Measurements from ENCODE around the gene DNASE1L1.
"Not testable (repeated sequence)": the region's sequence is repeated elsewhere in the genome, so short reads cannot be mapped to it uniquely, and the experiment has no call there.

DNASE1L1 gene

GRCh38 chrX:154396973-154397887, 11.8 kb downstream of the DNASE1L1 start:
- DNase-seq (peak in 2 of 3 experiments; percentile 37 to 39), ATAC-seq (replicated peaks) (peak; percentile 39)
- Mint-ChIP-seq H3K36me3 (ENCODE audit: insufficient read depth) (peaks cover 46% of the 10 kb centered on the region), H3K4me3 (peak overlapping the region; percentile 98 to 99), H3K4me1 (ENCODE audit: low read depth in 2 of 2) (peaks cover 12 to 20% of the 10 kb centered on the region in 2 donors), H3K9me3 (no peaks in the 10 kb centered on the region), H3K27ac (peak overlapping the region; percentile 99), H3K27me3 (no peaks in the 10 kb centered on the region)

- not testable (repeated sequence) for H3K9me3 Mint-ChIP-seq; ATAC-seq (replicated peaks); H3K27me3 Mint-ChIP-seq; H3K27ac Mint-ChIP-seq; DNase-seq
- H3K4me3 Mint-ChIP-seq = peak overlapping the region in 1 of 2 donors; percentile 99
- peaks cover 12 to 20% of the 10 kb centered on the region in 2 donors for H3K4me1 Mint-ChIP-seq (ENCODE audit: low read depth in 2 of 2)
- peaks cover 38% of the 10 kb centered on the region for H3K36me3 Mint-ChIP-seq (ENCODE audit: insufficient read depth)
These were observed 12.7 kb downstream of the DNASE1L1 start for GRCh38 chrX:154396363-154396762.

- DNase-seq; H3K9me3 Mint-ChIP-seq; H3K4me3 Mint-ChIP-seq; H3K27ac Mint-ChIP-seq; H3K36me3 Mint-ChIP-seq (ENCODE audit: insufficient read depth); H3K4me1 Mint-ChIP-seq (ENCODE audit: low read depth in 2 of 2); H3K27me3 Mint-ChIP-seq: not testable (repeated sequence)
- peak; percentile 59 for ATAC-seq (replicated peaks)
These were observed 19.0 kb downstream of the DNASE1L1 start for GRCh38 chrX:154389812-154390747.

DNA sequence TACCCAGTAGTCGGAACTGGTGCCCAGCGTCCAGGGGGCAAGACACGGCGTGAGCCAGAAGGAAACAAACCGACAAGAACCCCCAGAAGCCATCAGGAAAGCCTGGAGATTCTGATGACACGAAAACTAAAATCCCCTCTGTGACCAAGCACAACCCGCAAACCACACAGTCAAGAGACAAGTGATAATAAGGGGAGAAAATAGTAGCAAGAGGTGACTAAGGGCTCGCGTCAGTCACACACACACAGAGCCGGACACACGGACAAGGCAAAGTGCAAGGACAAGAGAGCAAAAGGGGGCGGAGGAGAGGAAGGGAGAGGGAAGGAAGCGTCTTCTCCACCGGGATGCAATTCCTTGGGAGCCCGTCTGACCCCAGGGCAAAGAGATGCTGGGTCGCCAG, 20.4 kb downstream of the DNASE1L1 start:
- not testable (repeated sequence) for H3K27ac Mint-ChIP-seq; DNase-seq; H3K4me3 Mint-ChIP-seq; H3K36me3 Mint-ChIP-seq (ENCODE audit: insufficient read depth); H3K4me1 Mint-ChIP-seq (ENCODE audit: low read depth in 2 of 2); H3K27me3 Mint-ChIP-seq; H3K9me3 Mint-ChIP-seq
- ATAC-seq (replicated peaks) = peak; percentile 19

DNA sequence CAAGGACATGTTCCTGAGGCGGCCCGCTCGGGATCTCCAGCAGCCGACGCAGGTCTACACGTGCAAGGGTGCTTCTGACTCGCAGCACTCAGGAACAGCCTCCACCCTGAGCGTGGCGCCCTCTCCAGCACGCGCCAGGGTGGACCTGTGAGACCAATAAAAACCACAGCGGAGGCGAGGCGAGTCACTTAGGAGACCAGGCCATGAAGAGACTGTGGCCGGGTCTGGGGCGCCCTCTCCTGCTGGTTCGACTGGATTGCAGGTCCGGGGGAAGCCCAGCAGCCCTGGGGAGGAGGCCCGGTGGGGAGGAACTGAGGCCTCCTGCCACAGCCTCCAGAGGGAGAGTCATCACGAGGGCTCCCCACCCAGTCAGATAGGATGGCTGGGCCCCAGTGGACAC, 21.0 kb downstream of the DNASE1L1 start:
- not testable (repeated sequence) for H3K4me3 Mint-ChIP-seq; H3K27ac Mint-ChIP-seq; H3K36me3 Mint-ChIP-seq (ENCODE audit: insufficient read depth); H3K27me3 Mint-ChIP-seq; DNase-seq; H3K9me3 Mint-ChIP-seq; H3K4me1 Mint-ChIP-seq (ENCODE audit: low read depth in 2 of 2)
- ATAC-seq (replicated peaks) = peak; percentile 43

DNA sequence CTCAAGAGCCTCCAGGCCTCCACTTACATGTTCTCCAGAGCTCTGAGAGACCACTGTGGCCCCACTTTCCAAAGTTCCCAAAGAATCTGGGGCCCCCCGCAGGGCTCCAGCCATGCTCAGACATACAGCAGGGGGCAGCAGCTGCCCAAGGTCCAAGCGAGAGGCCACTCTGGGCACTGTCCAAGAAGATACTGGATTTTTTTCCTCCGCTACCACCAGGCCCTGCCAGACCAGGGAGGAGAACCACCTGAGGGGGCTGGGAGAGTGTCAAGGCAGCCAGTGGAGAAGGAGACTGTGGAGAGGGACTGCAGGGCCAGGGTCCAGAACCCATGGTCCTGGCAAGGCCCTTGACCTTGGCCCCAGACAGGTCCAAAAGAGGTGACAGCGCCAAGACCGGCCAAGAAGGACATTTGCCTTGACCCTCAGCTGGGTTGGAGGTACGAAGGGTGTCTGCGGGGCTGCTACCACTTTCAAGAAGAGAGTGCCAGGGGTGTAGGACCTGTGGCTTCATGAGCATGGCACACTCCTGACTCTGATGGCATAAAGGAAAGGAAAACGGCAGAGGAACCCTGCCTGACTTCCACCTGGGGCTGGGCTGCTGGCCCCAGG, 24.7 kb downstream of the DNASE1L1 start:
- Mint-ChIP-seq H3K36me3 (ENCODE audit: insufficient read depth) (peaks cover 33% of the 10 kb centered on the region), H3K27me3 (no peaks in the 10 kb centered on the region), H3K4me3 (no peak overlapping the region), H3K9me3 (no peaks in the 10 kb centered on the region), H3K27ac (peak overlapping the region; percentile 25 to 44), H3K4me1 (ENCODE audit: low read depth in 2 of 2) (peaks cover 9 to 12% of the 10 kb centered on the region in 2 donors)
- DNase-seq = no peak
- no peak for ATAC-seq (replicated peaks)

DNA sequence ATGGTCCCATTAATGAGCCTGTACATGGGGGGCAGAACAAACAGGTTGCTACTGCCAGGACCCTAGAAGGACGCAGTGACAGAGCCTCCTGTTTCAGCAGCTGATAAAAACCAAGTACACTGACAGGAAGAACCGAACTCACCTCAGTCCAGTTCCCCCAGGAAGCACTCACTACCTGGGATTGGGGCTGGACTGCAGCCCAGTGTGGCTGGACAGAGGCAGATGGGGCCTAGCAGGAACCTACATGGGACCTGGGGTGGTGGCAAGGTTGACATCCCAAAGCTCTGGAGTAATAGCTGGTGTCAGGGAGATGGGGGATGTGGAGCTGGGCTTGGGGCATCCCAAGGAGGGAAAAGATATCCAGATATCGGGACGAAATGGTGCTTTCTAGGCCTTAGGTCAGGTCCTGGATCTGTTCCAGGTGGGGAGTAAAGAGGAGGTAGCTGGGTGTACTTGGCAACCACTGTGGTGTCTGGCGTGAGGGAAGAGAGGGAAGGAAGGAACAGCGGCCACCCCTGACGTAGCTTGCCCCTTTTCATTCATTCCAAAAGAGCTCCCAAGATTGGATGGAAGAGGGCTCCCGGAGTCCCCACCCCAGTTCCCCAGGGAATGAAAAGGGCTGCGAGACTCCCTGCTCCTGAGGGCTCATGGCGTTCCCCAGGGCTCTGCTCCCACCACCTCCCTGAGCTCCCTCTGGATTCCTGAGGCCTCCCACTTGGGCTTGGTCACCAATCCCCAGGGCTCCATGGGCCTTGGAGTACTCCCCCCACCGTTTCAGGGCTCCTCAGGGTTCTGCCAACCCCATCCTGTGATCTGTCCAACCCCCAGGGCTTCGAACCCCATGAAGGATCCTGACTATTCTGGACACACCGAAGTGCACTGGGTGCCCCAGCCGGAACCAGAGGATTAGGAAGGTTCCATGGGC, 25.4 kb downstream of the DNASE1L1 start:
- ATAC-seq (replicated peaks) (no peak), DNase-seq (no peak)
- Mint-ChIP-seq H3K9me3 (no peaks in the 10 kb centered on the region), H3K27me3 (no peaks in the 10 kb centered on the region), H3K4me1 (ENCODE audit: low read depth in 2 of 2) (peaks cover 9 to 12% of the 10 kb centered on the region in 2 donors), H3K4me3 (no peak overlapping the region), H3K36me3 (ENCODE audit: insufficient read depth) (peaks cover 39% of the 10 kb centered on the region), H3K27ac (peak overlapping the region; percentile 25 to 44)

GRCh38 chrX:154382483-154383069, 26.5 kb downstream of the DNASE1L1 start:
- DNase-seq = no peak
- H3K27me3 Mint-ChIP-seq = no peaks in the 10 kb centered on the region
- peaks cover 46% of the 10 kb centered on the region for H3K36me3 Mint-ChIP-seq (ENCODE audit: insufficient read depth)
- no peaks in the 10 kb centered on the region for H3K9me3 Mint-ChIP-seq
- H3K4me3 Mint-ChIP-seq = no peak overlapping the region
- ATAC-seq (replicated peaks) = no peak
- peak overlapping the region in 1 of 2 donors; percentile 23 for H3K27ac Mint-ChIP-seq
- H3K4me1 Mint-ChIP-seq (ENCODE audit: low read depth in 2 of 2) = peaks cover 9 to 12% of the 10 kb centered on the region in 2 donors

GRCh38 chrX:154381271-154381670, 27.8 kb downstream of the DNASE1L1 start:
- Mint-ChIP-seq H3K4me1 (ENCODE audit: low read depth in 2 of 2) (peaks cover 12% of the 10 kb centered on the region in 2 donors), H3K36me3 (ENCODE audit: insufficient read depth) (peaks cover 47% of the 10 kb centered on the region), H3K4me3 (peak overlapping the region in 1 of 2 donors; percentile 79), H3K9me3 (no peaks in the 10 kb centered on the region), H3K27ac (peak overlapping the region; percentile 93 to 96), H3K27me3 (no peaks in the 10 kb centered on the region)
- ATAC-seq (replicated peaks) = no peak
- DNase-seq = no peak

GRCh38 chrX:154380787-154381186, 28.3 kb downstream of the DNASE1L1 start:
- H3K27me3 Mint-ChIP-seq = no peaks in the 10 kb centered on the region
- peaks cover 12% of the 10 kb centered on the region in 2 donors for H3K4me1 Mint-ChIP-seq (ENCODE audit: low read depth in 2 of 2)
- DNase-seq (no peak), ATAC-seq (replicated peaks) (no peak)
- H3K36me3 Mint-ChIP-seq (ENCODE audit: insufficient read depth) = peaks cover 47% of the 10 kb centered on the region
- H3K4me3 Mint-ChIP-seq = peak overlapping the region; percentile 79 to 82
- peak overlapping the region; percentile 93 to 96 for H3K27ac Mint-ChIP-seq
- no peaks in the 10 kb centered on the region for H3K9me3 Mint-ChIP-seq

GRCh38 chrX:154380153-154380552, 28.9 kb downstream of the DNASE1L1 start:
- no peaks in the 10 kb centered on the region for H3K27me3 Mint-ChIP-seq
- H3K36me3 Mint-ChIP-seq (ENCODE audit: insufficient read depth) = peaks cover 49% of the 10 kb centered on the region
- H3K9me3 Mint-ChIP-seq = no peaks in the 10 kb centered on the region
- peak overlapping the region; percentile 79 to 82 for H3K4me3 Mint-ChIP-seq
- DNase-seq (no peak), ATAC-seq (replicated peaks) (no peak)
- H3K4me1 Mint-ChIP-seq (ENCODE audit: low read depth in 2 of 2) = peaks cover 12% of the 10 kb centered on the region in 2 donors
- peak overlapping the region; percentile 93 to 96 for H3K27ac Mint-ChIP-seq

- peak overlapping the region; percentile 93 to 96 for H3K27ac Mint-ChIP-seq
- peak overlapping the region; percentile 79 to 82 for H3K4me3 Mint-ChIP-seq
- no peak for DNase-seq
- H3K36me3 Mint-ChIP-seq (ENCODE audit: insufficient read depth) = peaks cover 52% of the 10 kb centered on the region
- H3K27me3 Mint-ChIP-seq = no peaks in the 10 kb centered on the region
- peaks cover 12% of the 10 kb centered on the region in 2 donors for H3K4me1 Mint-ChIP-seq (ENCODE audit: low read depth in 2 of 2)
- no peaks in the 10 kb centered on the region for H3K9me3 Mint-ChIP-seq
- no peak for ATAC-seq (replicated peaks)
These were observed 29.5 kb downstream of the DNASE1L1 start for GRCh38 chrX:154379569-154379951.

All from effector memory CD8-positive, alpha-beta T cell (primary cell).